COR-L47 (cell line): ENCODE results near the gene YBX1.
A peak's percentile ranks its signal among the peaks of the same experiment; 100 is the strongest.
"Not testable (repeated sequence)": the region's sequence is repeated elsewhere in the genome, so short reads cannot be mapped to it uniquely, and the experiment has no call there.

Experiments
- DNase-seq: peaks from one replicate; lab custom pipeline; 2025; lab: John Stamatoyannopoulos, UW

Gene YBX1

DNA sequence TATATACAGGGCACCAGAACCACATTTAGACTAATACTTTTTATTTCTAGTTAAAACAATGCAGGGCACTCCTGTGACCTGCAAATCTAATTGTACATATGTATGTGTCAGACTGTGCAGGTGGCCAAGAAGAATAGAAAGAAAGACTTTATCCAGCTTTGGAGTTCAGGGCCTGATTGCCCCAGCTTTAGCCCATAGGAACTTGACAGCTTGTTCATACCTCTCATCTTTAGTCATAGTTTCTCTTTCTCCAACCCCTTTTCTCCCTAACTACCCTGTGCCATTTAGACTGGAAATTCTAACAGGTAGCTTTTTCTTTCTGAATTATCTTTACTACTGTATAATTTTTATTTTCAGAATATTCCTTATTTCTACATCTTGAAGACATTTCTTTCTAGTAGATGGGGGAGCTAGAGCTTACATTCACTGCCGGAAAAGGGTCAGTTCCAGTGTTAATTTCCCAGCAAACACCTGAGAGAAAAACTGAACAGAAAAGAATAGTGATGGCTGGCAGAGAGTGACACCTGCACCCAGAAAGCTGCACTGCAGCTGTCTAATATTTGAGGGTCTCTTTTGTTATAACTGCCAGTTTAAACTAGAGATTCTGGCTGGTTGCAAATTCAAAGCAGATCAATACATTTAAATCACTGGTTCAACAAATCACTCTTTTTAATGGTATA, 8.4 kb downstream of the YBX1 start:
- DNase-seq: no peak

DNA sequence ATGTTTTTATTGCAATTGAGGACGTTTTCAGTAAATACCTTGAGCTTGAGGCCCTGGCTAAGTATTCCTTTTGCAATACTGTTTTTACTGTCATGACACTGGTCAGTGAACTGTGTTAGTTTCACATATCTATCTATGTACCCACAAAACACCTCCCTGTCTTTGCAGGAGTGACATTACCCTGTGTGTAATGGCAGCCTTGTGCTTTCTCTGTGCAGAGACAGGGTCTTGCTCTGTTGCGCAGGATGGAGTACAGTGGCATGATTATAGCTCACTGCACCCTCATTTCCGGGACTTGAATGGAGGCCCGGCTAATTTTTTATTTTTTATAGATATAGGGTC, 8.9 kb downstream of the YBX1 start:
- no peak for DNase-seq

DNA sequence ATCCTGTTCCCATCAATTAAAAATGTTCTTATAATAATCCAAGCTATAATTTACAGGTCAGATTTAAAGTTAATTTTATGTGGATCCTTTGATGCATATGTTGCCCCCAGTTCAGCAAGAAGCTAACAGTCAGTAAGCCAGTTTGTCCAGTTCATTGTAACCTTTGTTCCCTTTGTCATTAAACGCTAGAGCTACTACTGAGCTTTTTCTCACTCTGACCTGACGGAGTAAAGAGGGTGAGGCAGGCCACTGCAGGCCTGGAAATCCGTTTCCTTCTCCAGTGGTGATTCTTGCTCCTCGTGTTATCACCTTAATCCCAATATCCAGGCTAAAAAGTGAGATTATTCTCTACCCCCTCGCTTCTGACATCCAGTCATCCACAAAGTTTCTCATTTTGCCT, 10.2 kb downstream of the YBX1 start:
- no peak for DNase-seq

DNA sequence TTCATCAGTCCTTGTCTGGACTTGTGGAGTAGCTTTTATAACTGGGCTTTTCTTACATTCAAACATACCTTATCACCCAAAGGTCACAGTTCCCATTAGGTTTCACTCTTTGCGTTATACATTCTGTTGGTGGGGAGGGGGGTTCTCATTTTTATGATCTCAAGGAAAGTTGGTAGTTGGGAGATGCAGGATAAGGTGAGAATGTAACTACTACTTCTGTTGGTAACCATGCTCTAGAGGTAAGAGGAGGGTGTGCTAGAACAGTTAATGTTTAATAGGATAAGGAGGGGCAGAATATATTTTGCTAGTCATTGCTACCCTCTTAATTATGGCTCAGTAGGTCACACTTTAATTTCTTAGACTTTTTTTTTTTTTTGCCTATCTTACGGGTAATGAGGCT, 10.7 kb downstream of the YBX1 start:
- DNase-seq: no peak

DNA sequence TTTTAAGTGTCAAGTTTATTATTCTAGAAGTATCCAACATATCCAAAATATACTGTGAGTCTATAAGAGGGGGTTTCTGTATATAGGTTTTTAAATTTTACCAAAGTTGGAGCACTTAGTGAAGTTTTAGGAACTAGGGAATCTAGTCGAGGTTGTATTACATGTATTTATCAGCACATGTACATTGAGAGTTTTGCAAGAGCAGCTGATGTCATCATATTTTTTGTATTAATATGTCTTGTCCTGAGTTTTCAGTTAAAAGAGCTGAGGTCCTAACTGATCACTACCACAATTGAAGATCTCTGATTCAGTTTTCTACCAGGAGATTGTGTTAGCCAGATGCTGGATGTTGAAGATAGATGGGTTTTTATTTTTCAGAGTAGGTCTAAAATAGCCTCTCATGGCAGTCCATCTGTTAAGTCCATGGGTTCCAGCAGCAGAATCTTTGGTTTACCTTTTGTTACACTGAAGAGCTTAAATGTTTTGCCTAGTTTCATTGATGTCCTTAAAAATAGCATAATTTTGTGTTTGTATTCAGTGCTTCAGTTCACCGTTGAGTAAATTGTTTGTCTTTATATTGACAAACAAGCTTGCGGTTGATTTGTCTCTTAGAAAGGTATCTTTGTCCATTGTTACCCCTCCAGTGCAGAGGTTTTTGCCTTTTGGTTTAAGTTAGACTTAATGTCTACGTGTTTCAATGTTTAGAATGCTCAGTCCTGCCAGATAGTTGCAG, 16.0 kb downstream of the YBX1 start:
- DNase-seq: no peak

DNA sequence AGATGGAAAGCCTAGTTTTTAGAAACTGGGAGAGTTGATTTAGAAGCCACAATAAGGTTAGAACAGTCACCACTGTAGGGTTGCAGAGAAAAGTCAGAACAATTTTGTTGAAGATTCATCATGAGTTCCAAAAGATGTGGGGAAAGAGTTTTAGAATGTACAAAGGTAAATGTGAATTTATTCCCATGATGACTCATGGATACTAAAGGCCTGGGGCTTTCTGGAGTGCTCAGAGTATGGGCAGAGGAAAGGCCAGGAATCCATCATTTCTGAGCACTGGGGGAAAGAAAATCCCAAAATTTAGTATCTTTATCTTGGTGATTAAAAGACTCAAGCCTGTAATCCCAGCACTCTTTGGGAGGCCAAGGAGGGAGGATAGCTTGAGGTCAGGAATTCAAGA, 17.8 kb downstream of the YBX1 start:
- DNase-seq: no peak

DNA sequence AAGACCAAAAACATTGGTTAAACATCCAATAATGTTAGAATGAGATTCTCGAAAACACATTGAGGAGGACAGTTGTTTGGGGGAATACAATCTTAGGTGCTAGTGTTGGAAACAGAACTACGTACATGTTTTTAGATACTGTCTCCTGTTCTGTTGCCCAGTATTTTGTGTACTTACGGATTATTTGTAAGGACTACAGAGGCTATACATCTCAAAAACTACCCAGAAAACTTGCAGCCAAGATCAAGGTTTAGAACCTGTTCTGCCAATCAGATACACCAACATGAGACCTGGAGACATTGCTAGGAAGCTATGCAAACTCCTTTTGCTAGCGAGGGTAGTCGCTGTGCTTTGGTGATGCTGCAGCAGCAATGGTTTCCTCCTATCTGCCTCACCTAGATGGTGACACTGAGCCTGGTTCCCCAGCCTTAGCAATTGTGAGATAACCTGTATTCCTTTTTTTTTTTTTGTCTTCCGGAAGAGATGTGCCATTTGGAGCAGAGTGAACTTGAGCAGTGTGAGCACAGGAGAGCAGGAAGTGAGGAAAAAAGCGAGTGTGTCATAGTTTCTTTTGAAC, 21.8 kb downstream of the YBX1 start:
- no peak for DNase-seq

DNA sequence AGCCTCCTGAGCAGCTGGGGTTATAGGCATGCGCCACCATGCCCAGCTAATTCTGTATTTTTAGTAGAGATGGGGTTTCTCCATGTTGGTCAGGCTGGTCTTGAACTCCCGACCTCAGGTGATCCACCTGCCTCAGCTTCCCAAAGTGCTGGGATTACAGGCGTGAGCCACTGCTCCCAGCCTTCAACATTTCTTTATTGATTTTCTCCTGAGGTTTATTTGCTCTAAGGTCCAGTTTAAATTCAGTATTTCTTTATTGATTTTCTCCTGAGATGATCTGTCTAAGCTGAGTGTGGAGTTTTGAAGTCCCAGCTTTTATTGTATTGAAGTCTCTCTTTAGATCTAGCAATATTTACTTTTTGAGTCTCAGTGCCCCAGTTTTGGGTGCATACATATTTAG, 30.6 kb downstream of the YBX1 start:
- DNase-seq: not testable (repeated sequence)

DNA sequence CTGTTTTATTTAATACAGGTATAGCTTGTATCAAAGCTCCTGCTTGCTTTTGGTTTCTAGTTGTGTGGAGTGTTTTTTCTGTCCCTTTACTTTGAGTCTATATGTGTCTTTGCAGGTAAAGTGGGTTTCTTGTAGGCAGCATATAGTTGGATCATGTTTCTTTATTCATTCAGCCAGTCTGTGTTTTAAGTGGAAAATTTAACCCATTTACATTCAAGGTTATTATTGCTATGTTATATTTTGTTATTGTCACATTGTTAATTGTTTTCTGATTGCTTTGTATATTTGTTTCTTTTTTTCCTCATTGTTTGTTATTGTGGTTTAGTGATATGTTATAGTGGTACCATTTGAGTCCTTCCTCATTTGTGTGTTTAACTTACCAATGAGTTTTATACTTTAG, 31.1 kb downstream of the YBX1 start:
- DNase-seq: no peak

DNA sequence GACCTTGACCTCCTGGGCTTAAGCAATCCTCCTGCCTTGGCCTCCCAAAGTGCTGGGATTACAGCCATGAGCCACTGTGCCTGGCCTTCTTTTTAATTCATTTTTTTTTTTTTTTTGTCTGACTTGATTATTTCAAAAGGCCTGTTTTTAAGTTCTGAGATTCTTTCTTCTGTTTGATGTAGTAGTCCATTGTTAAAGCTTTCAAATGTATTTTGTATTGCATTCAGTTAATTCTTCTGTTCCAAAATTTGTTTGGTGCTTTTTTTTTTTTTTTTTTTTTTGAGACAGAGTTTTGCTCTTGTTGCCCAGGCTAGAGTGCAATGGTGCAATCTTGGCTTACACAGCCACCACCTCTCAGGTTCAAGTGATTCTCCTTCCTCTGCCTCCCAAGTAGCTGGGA, 32.2 kb downstream of the YBX1 start:
- DNase-seq: not testable (repeated sequence)

DNA sequence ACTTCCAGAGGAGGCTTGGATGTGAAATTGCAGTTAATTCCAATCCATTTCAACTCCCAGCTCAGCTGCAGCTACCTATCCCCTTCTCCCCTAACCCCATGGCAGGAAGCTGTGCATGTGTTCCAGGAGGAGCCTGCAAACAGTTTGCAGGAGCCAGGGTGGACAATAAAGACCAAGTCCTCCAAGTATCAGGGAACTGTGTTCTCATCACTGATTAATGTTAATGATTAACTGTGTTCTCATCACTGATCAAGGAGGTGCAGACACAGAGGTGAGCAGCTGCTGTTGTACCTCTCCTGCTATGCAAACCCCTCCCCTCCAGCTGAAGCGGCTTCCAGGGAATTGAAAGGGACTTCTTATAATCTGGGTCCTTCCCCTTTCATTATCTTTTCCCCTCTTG, 38.6 kb downstream of the YBX1 start:
- DNase-seq: no peak

DNA sequence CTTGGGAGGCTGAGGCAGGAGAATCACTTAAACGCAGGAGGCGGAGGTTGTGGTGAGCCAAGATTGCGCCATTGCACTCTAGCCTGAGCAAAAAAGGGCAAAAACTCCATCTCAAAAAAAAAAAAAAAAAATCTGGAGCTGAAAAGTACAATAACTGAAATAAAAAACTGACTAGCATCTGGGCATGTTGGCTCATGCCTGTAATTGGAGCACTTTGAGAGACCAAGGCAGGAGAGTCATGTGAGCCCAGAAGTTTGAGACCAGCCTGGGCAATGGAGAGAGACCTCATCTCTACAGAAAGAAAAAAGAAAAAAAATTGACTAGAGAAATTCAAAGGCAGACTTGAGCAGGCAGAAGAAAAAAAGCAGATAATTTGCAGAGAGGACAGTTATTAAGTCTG, 39.7 kb downstream of the YBX1 start:
- DNase-seq: no peak

DNA sequence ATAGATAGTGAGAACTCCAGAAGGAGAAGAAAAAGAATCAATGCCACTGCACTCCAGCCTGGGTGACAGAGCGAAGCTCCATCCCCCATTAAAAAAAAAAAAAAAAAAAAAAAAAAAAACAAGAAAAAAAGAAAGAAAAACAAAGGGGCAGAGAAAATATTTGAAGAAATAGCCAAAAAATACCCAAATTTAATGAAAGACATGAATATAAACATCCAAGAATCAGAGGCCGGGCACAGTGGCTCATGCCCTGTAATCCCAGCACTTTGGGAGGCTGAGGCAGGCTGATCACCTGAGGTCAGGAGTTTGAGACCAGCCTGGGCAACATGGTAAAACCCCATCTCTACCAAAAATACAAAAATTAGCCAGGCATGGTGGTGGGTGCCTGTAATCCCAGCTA, 40.2 kb downstream of the YBX1 start:
- DNase-seq: not testable (repeated sequence)

DNA sequence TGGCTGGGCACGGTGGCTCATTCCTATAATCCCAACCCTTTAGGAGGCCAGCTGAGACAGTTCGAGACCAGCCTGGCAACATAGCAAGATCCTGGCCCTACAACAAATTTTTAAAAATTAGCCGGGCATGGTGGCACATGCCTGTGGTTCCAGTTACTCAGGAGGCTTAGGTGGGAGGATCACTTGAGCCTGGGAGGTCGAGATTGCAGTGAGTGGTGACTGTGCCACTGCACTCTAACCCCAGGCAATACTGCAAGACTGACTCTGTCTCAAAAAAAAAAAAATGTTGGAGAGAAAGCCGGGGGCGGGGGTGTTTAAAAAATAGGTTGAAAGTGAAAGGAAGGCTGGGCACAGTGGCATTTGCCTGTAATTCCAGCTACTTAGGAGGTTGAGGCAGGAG, 41.3 kb downstream of the YBX1 start:
- no peak for DNase-seq

DNA sequence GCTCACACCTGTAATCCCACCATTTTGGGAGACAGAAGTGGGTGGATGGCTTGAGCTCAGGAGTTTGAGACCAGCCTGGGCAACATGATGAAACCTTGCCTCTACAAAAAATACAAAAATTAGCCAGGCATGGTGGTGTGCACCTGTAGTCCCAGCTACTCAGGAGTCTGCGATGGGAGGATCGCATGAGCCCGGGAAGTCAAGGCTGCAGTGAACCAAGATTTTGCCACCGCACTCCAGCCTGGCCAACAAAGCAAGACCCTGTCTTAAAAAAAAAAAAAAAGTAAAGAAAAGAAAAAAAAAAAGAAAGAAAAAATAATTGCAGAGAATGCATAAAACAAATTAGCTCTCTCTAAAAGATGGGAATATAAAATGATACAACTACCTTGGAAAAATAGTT, 43.6 kb downstream of the YBX1 start:
- DNase-seq: not testable (repeated sequence)

DNA sequence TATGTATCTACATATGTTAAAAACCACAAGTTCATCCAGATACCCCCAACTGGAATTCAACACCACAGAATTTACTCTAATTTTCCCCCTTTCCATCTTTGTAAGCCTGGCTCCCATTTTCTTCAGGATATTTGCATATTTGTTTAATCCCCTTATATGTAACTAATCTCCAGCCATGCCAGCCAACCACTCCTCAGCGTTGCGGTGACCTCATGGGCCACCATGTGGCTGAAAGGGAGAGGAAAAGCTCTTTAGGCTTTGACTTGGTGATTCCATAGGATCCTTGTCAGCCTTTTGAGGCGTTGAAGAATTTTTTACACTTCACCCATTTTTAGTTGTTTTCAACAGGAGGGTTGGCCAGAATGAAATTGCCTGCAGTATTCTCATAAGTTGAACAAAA, 47.8 kb downstream of the YBX1 start:
- no peak for DNase-seq

DNA sequence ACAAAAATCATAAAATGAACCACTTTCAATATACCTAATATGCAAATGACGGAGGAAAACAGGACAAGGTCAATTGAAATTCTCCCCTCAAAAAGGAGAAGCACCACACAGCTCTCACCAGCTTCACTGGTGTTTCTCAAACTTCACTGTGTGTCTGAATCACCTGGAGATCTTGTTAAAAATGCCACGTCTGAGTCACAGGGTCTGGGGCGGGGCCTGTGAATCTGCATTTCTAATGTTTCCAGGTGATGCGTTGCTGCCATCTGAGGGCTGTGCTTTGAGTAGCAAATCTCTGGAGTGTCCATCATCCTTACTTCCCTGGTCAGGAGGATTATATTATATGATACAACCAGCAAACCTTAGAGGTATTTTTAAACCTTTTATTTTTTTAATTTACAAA, 48.8 kb downstream of the YBX1 start:
- peak; percentile 29 for DNase-seq

DNA sequence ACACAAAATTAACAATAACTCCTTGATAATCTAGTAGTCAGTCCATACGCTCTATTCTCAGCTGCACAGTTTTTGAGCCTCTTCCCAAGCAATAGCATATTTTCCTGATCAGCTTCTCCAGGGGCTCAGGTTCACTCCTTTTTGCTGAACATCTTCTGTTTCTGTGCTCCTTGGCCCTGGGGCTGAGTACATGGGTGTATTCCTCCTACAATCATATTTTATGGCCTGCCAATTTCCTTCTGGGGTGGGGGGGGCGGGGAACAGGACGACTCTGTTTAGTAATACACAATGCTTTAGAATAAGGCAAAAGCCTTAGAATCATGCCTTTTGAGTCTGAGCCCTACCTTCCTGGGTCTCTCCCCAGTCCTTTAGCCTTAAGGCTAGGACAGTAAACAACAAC, 49.4 kb downstream of the YBX1 start:
- DNase-seq: no peak

DNA sequence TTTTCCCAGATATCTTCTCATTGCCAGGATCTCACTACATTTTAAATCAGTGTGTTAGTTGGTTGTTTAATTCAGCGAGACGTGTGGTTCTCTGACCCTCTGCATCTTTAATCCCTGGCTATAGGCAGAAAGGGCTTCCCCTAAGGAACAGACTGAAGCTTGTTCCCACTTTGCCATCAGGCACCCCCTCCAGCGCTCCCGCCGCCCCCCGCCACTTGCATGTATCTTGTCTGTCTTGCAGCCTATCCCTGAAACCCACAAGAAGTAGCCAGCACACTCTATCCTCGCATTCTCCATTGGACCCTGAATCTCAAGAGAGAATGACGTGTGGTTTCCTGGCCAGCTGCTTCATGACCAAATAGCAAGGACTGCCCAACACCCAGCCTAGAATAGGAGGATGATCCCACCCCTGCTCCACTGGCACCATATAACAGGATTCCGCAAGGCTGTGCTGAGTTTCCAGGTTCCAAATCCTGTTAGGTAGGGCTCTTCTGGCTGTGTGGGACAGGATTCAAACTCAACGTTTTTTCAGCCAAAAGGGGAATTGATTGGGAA, 50.0 kb downstream of the YBX1 start:
- DNase-seq: no peak

DNA sequence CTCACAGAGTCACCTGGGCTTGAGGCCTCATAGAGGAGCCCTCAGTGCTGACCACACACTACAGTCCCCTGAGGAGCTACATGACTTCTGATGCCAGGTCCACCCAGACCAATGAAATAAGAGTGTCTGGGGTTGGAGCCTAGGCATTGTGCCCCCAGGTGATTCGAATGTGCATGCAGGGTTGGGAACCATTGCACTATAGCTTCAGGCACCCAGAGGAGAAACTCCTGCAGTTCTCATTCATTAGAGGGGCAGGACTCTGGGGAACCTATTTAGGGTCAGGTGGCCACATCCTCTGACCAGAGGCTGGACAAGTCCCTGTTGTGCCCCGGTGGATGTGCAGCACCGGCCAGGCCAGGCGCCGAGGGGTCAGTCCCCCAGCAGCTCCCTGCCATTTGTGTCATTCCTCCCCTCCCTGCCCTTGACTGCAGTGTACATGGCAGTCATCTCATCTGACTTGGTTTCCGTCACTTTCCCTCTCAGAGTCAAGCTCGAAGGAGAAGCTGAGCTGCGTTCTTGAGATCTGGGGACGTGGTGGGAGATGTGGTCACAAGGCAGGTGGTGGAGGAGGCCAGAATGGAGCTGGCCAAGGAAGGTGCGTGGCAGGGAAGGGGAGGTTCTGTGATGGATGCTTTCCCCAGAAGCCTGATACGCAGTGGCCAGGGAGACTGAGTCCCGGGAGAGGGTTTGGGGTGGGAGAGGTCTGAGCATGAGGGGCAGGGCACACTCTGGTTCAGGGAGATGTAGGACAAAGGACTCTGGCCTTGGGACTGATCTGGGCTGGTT, 51.4 kb downstream of the YBX1 start:
- no peak for DNase-seq

DNA sequence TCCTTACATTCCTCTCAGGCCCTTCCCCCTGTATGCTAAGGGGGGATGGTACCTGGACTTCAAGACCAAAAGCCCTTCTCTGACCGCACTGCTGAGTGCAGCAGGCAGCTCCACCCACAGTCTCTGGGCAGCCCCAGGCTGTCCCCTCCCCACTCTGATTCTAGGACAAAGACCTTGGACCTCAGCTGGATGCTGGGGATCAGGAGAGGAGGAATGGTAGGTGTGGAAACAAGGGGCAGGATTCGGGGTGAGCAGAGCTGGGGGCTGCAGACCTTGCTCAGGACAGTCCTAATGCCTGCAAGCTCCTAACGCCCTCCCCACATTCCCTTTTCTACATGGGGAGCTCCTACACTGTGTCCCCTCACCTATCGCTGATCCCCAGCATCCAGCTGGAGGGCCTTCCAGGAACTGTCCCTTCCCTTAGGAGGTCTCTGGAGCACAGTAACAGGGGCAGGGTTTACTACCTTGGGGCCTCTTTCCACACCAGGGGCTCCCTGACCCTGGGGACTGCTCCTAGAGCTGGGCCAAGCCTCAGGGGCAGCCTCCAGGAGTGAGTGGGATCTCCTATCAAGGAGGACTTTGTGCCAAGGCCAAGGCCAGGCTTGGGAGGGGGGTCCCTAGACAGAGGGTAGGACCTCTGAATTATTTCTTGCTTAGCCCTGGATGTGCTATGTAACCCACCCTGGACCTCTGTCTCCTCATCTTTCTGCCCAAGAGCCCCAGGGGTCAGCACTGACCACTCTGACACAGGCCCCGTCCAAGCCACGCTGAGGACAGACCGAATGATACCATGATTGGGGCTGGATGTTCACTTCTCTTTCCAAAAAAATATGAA, 52.2 kb downstream of the YBX1 start:
- no peak for DNase-seq

DNA sequence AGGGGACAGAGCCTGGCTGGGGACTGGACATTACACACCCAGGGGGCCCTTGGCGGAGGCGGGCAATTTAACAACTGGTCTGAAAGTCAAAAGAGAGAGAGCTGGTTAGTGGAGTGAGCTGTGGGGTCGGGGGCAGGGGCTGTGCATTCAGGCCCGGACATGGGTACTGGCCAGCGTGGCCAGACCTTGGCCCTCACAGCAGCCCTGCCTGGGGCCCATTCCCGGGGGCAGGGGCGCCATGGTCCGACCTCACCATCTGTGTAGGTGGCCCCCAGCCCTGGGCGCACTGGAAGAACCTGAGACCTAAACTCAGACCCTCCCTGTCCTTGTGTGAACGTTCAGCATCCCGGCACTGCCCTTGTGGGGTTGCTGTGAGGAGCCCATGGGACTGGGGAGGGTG, 52.8 kb downstream of the YBX1 start:
- no peak for DNase-seq
